IMR-90 (cell line): ENCODE measurements around the gene B4GALT5.

Experiments
- BHLHE40 ChIP-seq: fragments of 150-350 bp; IDR thresholded peaks from 2 replicates; pipeline ENCODE4 v1.6.1; 2016; ENCODE audit warnings: mild to moderate bottlenecking, low read depth, low read length
- CEBPB ChIP-seq: IDR thresholded peaks from 2 replicates; pipeline ENCODE4 v1.6.1; 2012; ENCODE audit warnings: low read depth, low read length, improper control_type of control experiment
- CHD1 ChIP-seq: IDR thresholded peaks from 2 replicates; pipeline ENCODE4 v1.6.1; 2012; ENCODE audit warnings: low read depth, low read length, improper control_type of control experiment
- MAFK ChIP-seq: IDR thresholded peaks from 2 replicates; pipeline ENCODE4 v1.6.1; 2012; ENCODE audit warnings: low read depth, low read length, improper control_type of control experiment
- MAZ ChIP-seq: IDR thresholded peaks from 2 replicates; pipeline ENCODE4 v1.6.1; 2012; ENCODE audit warnings: low read depth, mild to moderate bottlenecking, low read length, improper control_type of control experiment, moderate library complexity, borderline replicate concordance
- MXI1 ChIP-seq: IDR thresholded peaks from 2 replicates; pipeline ENCODE4 v1.6.1; 2012; ENCODE audit warnings: low read depth, mild to moderate bottlenecking, low read length, moderate library complexity, borderline replicate concordance
- NFE2L2 ChIP-seq: fragments of 150-350 bp; IDR thresholded peaks from 2 replicates; pipeline ENCODE4 v1.6.1; 2016; ENCODE audit warnings: low read depth, mild to moderate bottlenecking, low read length
- POLR2A ChIP-seq: IDR thresholded peaks from 2 replicates; pipeline ENCODE4 v1.6.1; 2012; ENCODE audit warnings: mild to moderate bottlenecking, low read depth, low read length
- RAD21 ChIP-seq: IDR thresholded peaks from 2 replicates; pipeline ENCODE4 v1.6.1; 2012; ENCODE audit warnings: low read length, improper control_type of control experiment
- RFX5 ChIP-seq: IDR thresholded peaks from 2 replicates; pipeline ENCODE4 v1.8.0; 2012; ENCODE audit warnings: low read depth, mild to moderate bottlenecking, low read length, moderate library complexity
- SMC3 ChIP-seq: fragments of 150-350 bp; IDR thresholded peaks from 2 replicates; pipeline ENCODE4 v1.6.1; 2016; ENCODE audit warnings: low read depth, mild to moderate bottlenecking, antibody characterized with exemption, low read length, moderate library complexity
- TF ChIP-seq, protein P1 (sequence below): conservative IDR thresholded peaks from 2 replicates; pipeline ENCODE4 v1.5.1; 2012; ENCODE audit warnings: mild to moderate bottlenecking, low read depth, low read length, improper control_type of control experiment

DNA sequence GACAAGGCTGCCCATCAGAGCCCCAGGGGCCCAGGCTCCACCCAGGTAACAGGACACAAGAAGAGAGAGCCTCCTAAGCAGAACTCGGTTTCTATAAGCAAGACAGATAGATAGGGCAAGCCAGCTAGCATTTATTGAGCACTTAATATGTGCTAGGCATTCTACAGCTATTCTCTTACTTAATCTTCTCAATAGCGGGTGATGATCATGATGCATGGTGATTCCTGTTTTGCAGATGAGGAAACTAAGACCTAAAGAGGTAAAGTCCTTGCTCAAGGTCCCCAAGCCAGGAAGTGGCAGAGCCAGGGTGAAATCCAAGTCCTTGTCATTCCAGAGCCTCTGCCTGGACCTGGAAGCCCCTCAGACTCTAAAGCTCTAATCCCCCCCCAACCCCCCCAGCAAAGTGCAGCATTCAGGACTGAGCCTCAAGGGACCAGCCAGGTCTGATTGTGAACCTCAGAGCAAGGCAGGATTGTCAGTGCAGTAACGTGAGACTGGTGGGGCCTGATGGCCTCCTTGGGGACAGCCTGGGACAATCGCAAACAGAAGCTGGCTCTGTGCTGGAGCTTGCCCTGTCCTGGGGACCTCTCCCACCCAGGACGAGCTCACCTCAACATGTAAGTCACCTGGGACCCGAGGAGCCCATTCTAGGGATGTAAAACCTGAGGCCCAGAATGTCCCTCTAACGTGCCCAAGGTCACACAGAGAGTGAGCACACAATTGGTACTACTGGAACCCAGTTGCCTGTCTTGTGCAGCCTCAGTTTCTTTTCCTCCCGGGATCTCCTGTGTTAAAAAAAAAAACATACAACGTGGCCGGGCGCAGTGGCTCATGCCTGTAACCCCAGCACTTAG, 97.3 kb downstream of the B4GALT5 start:
- TF ChIP-seq, protein P1, sequence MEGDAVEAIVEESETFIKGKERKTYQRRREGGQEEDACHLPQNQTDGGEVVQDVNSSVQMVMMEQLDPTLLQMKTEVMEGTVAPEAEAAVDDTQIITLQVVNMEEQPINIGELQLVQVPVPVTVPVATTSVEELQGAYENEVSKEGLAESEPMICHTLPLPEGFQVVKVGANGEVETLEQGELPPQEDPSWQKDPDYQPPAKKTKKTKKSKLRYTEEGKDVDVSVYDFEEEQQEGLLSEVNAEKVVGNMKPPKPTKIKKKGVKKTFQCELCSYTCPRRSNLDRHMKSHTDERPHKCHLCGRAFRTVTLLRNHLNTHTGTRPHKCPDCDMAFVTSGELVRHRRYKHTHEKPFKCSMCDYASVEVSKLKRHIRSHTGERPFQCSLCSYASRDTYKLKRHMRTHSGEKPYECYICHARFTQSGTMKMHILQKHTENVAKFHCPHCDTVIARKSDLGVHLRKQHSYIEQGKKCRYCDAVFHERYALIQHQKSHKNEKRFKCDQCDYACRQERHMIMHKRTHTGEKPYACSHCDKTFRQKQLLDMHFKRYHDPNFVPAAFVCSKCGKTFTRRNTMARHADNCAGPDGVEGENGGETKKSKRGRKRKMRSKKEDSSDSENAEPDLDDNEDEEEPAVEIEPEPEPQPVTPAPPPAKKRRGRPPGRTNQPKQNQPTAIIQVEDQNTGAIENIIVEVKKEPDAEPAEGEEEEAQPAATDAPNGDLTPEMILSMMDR = no peak
- TF ChIP-seq BHLHE40 (no peak), MXI1 (no peak), RFX5 (no peak), RAD21 (no peak), POLR2A (no peak), MAZ (no peak), SMC3 (no peak), CEBPB (no peak), CHD1 (no peak), NFE2L2 (no peak), MAFK (no peak)
